Effector CD8-positive, alpha-beta T cell (primary cell): ENCODE results near the gene ETDC.
"Not testable (repeated sequence)": the region's sequence is repeated elsewhere in the genome, so short reads cannot be mapped to it uniquely, and the experiment has no call there.

ENCODE experiments used
- DNase-seq: peaks from one replicate; lab custom pipeline; 2025; lab: John Stamatoyannopoulos, UW
- total RNA-seq, 4 experiments: gene quantifications; one replicate each; lab custom pipeline; 2026; lab: John Stamatoyannopoulos, UW

The ETDC gene
- 0 reads per million in 4 experiments for total RNA-seq

DNA sequence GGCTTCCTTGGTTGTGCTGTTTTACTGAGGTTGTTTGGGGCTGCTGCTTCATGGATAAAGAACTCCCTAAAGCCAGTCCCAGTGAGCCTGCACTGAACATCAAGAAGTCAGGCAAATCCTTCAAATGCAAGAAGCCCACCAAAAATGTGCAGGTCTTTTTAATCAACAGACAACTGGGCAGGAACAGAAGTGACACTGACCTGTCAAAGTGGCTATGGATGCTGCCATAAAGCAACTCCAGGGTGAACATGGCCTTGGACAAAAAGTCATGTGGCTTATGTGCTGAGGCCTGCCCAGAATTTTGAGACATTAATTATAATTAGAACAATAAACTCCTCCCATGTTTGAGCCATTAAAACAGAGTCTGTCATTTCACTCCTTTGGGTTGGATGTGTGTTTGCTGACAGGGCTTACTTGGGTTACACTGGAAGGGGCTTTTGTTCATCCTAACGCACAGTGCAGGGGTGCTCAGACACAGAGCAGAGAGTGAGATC is at the start of gene ETDC:
ETDC (plus strand) TSS at position 51 of the 494 bp plus-strand sequence; CDS start at position 51, 0 bp downstream.
- DNase-seq = no peak

DNA sequence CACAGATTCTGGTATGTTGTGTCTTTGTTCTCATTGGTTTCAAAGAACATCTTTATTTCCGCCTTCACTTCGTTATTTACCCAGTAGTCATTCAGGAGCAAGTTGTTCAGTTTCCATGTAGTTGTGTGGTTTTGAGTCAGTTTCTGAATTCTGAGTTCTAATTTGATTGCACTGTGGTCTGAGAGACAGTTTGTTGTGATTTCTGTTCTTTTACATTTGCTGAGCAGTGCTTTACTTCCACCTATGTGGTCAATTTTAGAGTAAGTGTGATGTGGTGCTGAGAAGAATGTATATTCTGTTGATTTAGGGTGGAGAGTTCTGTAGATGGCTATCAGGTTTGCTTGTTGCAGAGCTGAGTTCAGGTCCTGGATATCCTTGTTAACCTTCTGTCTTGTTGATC is 48.3 kb upstream of the ETDC start:
- not testable (repeated sequence) for DNase-seq

DNA sequence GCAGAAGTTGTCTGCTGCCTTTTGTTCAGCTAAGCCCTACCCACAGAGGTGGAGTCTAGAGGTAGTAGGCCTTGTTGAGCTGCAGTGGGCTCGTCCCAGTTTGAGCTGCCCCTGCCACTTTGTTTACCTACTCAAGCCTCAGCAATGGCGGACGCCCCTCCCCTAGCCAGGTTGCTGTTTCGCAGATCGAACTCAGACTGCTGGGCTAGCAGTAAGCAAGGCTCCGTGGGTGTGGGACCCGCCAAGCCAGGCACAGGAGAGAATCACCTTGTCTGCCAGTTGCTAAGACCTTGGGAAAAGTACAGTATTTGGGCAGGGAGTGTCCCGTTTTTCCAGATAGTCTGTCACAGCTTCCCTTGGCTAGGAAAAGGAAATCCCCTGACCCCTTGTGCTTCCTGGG is 45.9 kb upstream of the ETDC start:
- not testable (repeated sequence) for DNase-seq

DNA sequence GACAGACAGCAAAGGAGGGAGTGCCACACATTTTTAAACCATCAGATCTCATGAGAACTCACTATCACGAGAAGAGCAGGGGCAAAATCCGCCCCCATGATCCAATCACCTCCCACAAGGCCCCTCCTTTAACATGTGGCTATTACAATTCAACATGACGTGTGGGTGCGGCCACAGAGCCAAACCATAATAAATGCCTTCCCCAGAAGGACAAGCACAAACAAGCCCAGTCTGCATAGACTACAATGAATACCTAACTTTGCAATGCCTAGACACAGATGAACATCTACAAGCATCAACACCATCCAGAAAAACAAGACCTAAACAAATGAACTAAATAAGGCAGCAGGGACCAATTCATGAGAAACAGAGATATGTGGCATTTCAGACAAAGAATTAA is 45.1 kb upstream of the ETDC start:
- no peak for DNase-seq

DNA sequence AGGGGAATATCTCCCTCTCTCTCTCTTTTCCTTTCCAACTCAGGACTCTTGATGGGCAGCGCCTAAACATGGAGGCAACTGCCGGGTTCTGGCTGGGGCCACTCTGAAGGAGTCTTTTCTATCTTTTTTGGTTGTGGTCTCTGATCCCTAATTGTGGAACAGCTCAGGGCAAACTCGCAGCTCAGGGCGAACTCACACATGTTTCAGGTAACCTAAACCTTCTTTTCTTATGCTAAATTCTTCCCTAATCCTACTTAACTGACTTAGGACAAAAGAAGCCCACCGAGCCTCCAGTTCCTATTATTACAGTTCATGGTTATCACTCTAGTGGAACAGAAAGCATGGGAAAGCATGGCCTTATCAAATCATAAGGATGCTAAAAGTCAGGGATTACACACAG is 36.1 kb upstream of the ETDC start:
- DNase-seq = no peak

DNA sequence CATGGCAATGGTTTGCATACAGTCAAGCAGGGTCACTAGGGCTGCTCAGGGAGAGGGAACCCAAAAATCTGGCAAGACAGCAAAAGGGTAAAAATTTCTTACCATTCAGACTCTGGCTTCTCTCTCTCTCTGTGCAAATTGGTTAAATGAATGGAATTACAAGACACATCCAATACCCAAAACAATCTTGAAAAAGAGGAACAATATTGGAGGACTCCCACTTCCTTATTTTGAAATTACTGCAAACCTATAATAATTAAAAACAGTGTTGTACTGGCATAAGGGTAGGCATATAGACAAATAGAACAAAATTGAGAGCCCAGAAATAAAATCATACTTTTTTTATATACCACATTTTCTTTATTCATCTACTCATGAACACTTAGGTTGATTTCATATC is 33.3 kb upstream of the ETDC start:
- no peak for DNase-seq

DNA sequence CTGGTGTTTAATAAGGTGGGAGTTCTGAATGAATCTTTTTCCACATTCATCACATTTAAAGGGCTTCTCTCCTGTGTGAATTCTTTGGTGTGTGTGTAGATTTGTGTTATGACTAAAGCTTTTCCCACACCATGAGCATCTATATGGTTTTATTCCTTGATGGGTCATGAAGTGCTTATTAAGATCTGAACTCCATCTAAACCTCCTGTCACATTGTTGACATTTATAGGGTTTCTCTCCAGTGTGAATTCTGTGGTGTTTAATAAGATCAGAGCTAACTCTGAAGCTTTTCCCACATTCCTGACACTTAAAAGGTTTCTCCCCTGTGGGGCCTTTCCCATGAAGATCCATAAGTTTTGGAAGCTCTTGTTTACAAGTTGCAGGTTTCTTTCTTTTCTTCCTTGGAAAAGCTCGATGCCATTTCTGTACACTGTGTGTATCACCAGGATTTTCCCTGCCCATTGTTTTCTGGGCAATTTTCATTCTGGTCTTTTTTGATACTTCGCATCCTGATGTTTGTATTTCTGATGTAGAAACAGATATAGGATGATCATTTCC is 21.9 kb upstream of the ETDC start:
- DNase-seq = no peak

DNA sequence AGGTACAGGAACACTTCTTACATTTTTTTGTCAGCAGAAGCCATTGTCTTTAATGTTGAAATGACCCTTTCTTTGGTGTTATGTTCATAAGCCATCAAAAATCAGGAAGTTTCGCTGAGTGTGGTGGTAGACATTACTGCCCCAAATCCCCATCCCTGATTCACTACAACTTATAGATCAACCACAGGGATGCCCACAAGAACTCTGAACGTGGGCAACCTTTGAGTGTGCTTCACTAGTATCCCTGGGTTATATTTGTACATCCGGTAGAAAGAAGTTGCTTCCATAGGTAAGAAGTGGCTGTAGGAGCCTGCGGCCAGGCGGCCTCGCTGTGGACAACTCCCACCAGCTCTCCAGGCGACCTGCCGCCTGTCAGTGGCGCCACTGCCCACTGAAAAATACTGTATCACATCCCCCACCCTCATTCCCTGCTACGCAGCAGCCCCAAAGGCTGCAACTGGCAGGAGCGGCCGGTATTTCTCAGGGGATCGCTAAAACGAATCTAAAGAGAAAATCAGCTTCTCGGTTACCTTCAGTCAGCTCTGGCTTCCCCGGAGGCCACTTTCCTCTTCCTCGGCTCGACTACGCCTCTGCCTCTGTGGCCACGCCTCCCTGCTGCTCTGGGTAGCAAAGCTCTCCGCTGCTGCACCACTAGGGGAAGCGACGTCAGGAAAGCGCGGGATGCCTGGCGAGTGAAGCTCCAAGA is 13.9 kb upstream of the ETDC start:
- DNase-seq = peak; percentile 7

DNA sequence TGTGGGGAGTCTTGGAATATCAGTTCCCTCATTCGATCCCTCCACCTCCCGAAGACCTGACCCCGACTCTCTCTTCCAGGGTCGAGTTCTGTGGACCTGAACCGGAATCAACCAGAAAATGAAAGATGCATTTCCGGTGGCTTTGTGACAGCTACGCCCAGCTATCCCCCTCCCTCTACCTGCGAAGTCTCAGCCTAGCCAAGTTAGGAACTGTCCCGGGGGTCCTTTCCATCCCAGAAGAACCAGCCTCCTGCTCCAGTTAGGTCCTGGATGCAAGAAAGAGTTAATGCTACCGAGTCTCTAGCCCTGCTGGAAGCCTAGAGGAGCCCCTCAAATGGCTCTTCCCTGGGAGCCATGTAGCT is 13.4 kb upstream of the ETDC start:
- DNase-seq = no peak

DNA sequence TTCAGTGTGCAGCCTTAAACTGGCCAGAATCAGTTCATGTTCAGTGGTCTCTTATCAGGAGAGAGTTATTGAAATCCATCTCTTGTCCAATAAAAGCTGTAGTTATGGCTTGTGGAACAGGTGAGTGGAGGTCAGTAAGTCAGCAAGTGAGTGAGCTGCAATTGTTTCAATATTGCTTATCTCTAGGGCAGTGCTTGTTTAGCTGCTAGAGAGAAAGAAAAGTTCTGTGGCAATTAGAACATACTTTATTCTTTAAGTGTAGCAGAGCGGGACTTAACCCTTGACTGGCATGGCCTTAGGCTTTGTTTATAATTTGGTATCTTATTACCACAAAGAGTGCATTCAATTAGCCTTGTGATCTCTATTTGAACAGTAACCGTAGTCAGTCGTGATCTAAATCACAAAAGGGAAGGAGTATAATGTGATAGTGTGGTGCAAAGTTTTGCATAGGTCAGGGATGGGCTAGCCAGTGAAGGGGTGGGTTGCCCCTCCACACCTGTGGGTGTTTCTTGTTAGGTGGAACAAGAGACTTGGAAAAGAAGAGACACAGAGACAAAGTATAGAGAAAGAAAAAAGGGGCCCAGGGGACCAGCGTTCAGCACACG is 6.9 kb upstream of the ETDC start:
- DNase-seq = no peak

DNA sequence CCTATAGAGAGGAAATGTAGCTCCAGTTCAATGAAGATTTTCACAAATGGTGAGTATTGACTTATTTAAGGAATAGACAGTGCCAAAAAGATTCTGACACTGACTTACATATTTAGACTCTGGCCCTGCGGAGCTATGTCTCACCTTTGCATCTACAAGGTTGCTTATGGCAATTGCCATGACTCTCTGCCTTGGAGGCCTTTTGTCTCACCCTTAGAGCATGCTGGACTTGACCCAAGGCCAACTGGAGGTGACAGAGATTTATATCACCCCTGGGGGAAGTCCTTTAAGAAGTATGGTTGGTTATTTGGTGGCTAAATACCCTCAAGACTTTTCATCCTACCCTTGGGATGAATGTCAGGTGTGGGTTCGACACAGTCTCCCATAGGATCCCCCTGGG is 4.5 kb upstream of the ETDC start:
- DNase-seq = no peak

DNA sequence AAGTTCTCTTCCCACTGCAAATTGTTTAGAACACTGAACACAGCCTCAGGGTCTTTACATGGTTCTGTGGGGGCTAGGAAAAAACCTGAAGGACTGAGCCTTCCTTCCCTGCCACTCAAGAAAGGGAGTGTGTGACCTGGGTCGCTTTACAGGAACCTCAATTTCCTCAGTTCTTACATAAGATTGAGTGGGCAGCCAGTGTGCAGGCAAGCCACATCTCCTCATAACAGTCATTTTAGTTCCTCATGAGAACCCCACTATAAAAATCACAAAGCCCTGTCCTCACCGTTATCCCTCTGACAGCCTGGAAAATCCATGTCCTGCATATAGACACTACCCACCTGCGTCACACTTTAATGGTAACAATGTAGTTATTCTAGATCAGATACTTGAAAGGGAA is 2.1 kb upstream of the ETDC start:
- DNase-seq = no peak

DNA sequence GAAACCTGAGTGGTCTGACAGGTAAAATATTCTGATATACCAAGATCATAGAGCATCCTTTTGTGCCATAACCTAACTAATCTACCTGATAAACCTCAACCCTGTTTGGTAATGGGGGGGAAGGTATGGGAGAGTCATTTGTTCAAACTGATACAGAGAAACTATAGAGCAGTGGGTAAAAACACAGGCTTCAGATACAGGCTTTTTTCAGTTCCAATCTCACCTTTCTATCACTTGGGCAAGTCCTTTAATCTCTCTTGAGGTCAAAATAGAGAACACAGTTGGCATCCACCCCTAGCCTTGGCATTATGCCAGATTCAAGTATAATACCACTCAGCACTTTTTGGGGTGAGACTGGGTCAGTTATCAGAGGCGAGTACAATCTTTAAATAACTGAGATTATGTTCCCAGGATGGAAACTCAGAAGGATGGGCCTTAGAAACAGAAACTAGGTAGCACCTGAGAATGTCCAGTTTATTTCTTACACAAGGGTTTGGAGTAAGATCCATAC is 880 bp upstream of the ETDC start:
- DNase-seq = no peak

DNA sequence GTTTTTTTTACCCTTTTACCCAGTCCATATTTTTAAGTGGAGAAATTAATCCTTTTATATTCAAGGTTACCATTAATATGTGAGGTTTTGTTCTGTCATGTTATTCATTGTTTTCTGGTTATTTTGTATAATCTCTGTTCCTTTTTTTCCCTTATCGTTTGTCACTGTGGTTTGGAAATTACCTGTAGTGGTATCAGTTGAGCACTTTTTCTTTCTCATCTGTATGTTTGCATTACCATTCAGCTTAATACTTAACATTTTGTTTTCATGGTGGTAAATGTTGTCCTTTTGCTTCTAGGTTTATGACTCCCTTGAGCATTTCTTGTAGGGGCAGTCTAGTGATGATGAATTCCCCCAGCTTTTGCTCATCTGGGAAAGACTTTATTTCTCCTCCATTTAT is 6.6 kb downstream of the ETDC start:
- DNase-seq = no peak

DNA sequence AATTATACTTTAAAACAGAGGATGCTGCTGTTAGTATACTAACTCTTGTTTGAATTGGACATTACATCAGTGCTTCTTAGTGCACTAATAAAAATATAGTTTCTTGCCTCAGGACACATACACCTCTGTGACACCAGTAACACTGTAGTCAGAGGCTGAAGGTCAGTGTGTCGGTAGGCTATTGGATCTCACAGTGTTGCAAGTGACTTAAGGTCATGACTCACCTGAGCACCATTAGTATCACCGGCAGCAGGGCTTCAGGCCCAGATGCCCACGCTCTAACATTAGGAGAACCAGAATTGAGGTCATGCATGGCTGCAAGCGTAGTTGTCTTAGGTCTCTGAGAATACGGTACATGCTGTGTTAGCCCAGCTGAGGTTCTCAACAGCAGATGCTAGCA is 15.2 kb downstream of the ETDC start:
- no peak for DNase-seq

DNA sequence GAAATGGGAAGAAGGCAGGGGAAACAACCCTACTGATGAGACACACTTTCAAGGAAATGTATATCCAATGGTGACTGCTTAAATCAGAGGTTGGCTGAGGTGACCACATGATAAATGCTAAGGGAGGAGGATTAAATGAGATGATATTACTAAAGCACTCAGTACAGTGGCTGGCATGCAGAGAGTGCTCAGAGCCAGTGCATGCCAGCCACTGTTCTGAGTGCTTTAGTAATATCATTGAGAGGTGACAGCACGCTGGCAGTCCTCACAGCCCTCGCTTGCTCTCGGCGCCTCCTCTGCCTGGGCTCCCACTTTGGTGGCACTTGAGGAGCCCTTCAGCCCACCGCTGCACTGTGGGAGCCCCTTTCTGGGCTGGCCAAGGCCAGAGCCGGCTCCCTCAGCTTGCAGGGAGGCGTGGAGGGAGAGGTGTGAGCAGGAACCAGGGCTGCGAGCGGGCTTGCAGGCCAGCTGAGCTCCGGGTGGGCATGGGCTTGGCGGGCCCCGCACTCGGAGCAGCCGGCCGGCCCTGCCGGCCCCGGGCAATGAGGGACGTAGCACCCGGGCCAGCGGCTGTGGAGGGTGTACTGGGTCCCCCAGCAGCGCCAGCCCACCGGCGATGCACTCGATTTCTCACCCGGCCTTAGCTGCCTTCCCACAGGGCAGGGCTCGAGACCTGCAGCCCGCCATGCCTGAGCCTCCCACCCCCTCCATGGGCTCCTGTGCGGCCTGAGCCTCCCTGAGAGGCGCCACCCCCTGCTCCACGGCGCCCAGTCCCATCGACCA is 15.9 kb downstream of the ETDC start:
- not testable (repeated sequence) for DNase-seq

DNA sequence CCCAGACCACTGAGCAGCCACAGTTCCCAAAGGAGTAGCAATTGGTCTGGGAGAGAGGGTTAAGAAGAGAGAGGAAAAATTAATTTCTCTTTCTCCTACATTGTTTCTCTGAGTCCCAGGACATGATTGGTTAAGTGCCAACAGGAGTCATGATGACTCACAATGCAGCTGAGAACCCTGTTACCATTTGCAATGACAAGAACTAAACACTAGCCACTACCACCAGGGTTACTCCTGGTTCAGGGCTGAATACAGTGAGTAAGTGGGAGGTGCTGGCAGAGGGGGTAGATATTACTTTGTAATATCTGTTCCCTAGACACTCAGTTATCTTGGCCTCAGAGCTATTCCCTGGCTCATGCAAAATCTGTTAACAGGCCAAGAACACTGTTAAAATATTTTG is 18.0 kb downstream of the ETDC start:
- DNase-seq = no peak

DNA sequence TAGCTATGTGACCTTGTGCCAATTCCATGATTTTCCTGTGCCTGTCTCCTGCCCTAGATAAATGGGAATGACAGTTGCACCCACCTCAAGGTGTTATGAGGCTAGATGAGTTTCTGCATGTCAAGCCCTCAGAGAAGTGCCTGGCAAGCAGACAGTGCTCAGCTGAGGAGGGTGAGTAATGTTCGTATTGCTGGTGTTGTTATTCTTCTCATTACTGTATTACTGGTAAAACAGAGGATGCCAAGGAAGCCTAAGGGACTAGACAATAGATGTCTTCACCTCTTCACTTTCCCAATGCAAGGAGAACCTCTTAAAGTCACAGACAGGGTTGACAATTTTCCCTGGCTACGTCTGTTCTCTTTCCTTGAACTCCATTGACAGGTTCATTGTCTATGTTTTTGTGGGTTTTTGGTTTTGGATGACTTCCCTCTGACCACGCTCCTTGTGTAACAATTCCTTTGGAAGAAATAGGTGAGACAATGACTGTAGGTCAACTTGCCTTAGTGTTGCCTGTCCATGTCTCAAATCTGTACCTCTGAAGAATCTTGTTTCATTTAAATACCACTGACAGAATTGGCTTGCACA is 19.2 kb downstream of the ETDC start:
- DNase-seq = no peak

DNA sequence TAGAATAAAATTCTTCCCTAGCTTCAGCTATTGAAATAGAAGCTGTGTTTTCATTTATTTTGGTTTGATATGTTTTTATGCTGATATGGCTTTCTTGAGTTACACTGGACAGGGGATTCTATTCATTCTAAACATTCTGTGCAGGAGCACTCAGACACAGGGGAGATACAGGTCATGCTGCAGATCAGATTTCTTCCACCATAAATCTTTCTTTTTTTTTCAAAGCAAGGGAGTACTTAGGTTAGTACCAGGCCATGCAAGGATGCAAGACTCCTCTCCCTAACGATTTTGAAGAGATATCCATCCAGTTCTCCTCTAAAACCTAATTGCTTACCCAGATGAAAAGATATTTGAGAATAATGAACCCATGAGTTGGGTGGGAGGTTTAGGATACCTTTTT is 21.4 kb downstream of the ETDC start:
- DNase-seq = no peak

DNA sequence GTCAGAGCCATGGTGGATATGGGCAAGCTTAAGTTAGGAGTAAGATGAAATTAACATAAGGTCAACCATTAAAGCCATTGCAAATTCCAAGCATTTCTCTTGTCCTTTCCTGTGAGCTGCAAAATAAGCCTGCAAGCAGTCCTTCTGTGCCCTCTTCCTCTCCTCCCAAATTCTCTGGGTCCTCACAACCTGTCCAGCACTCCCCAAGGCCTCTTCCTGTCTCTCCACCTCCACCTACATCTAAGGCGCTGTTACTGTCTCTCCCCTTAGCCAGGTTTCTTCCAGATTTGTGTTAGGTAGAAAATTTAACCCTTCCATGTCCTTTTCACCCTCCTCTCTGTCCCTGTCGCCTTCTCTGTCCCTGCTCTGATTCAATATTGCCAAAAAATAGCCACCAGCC is 22.2 kb downstream of the ETDC start:
- no peak for DNase-seq

DNA sequence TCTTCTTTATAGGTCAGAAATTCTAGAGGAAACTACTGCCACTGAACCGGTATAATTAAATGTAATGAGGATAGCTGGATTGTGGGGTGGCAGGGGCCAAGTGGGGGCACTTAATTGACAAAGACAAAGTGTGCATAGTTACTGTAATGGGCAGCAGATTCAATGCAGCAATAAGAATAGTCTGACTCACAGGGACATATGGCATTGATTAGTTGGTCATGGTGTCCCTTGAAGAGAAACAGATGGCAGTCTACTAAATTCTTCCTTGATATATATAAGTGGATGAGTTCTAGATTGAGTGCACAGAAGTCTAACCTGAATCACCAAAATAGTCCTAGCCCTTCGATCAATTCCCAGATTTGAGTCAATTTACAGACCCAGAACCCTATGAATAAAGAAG is 31.6 kb downstream of the ETDC start:
- no peak for DNase-seq

DNA sequence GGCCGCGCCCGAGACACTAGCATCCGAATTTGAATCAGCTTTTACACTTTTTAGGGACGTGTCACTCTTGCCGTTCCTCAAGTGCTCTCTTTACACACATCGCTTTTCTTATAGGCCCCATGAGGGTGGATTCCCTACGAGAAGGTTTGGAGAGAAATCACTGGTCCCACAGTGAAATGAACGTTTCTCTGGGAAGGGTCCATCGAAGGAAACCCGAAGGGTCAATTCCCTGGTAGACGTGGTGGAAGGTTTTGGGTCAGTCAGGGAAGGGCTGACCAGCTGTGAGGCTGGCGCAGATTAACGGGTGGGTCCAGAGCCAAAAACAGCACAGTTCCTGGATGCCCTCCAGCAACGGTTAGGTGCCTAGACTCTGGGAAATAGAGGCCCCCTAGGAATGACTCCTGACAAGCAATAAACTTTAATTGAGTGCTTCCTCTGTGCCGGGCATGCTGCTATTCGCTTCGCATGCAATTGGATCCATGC is 35.9 kb downstream of the ETDC start:
- no peak for DNase-seq
